Tibial nerve (tissue), 4 donors: ENCODE data around the gene KRTAP2-3. TPM values are rescaled to one million over a fixed set of nuclear protein-coding genes. Genes with fewer than 3 reads are reported as not detected.

Source experiments
- DNase-seq, 2 donors: peaks; one replicate each; pipeline ENCODE4 v3.0.0-alpha.2; 2019; ENCODE audit warnings: low spot score in 2 of 2
- H3K27ac ChIP-seq, 4 donors: fragments of 200-600 bp; sonication (generic) in 3 of 4; one replicate each; pipeline ENCODE4 v1.5.1; 2017 to 2019; ENCODE audit warnings: mild to moderate bottlenecking in 1 of 4
- H3K27me3 ChIP-seq, 2 donors: fragments of 200-600 bp; sonication (generic) in 1 of 2; one replicate each; pipeline versions ENCODE4 v1.5.1 to v1.6.0; 2017 to 2019
- H3K36me3 ChIP-seq, 3 donors: fragments of 200-600 bp; sonication (generic); one replicate each; pipeline ENCODE4 v1.5.1; 2018 to 2019
- H3K4me1 ChIP-seq, 4 donors: fragments of 200-600 bp; sonication (generic) in 3 of 4; one replicate each; pipeline ENCODE4 v1.5.1; 2017 to 2019
- H3K4me3 ChIP-seq, 4 donors: fragments of 200-600 bp; sonication (generic) in 3 of 4; one replicate each; pipeline ENCODE4 v1.5.1; 2017 to 2019; ENCODE audit warnings: mild to moderate bottlenecking in 1 of 4, moderate library complexity in 1 of 4
- H3K9me3 ChIP-seq, 4 donors: fragments of 200-600 bp; sonication (generic) in 3 of 4; one replicate each; pipeline ENCODE4 v1.5.1; 2017 to 2019
- EP300 ChIP-seq, 2 donors: sonication (generic); formaldehyde crosslinking; IDR thresholded peaks; one replicate each; pipeline ENCODE4 v1.6.1; 2017; ENCODE audit warnings: antibody characterized with exemption in 2 of 2, mild to moderate bottlenecking in 1 of 2
- POLR2A ChIP-seq, 2 donors: fragments of 450-650 bp; IDR thresholded peaks; one replicate each; pipeline ENCODE4 v1.6.1; 2017; ENCODE audit warnings: antibody characterized with exemption in 2 of 2, mild to moderate bottlenecking in 2 of 2, moderate library complexity in 2 of 2
- WGBS, 2 donors: methylation state at CpG; one replicate each; pipeline ENCODE4 v1.1.5; 2018; 5-methylcytosine and 5-hydroxymethylcytosine counted together
- total RNA-seq, 4 donors: library from RNA; depleted of rRNA; stranded (reverse); fragments of >200 nt; gene quantifications; one replicate each; pipeline ENCODE4 v1.1.0, GENCODE V29; 2016
- TF ChIP-seq, protein P1 (sequence below), 5 experiments: fragments of 200-600 bp in 3 of 5; fragments of 450-650 bp in 2 of 5; sonication (generic) in 3 of 5; IDR thresholded peaks; one replicate each; pipeline ENCODE4 v1.5.1; 2016 to 2019; ENCODE audit warnings: antibody characterized with exemption in 5 of 5, mild to moderate bottlenecking in 3 of 5, moderate library complexity in 2 of 5

Gene KRTAP2-3
- total RNA-seq, 4 donors from 2014 or later: not detected

DNA sequence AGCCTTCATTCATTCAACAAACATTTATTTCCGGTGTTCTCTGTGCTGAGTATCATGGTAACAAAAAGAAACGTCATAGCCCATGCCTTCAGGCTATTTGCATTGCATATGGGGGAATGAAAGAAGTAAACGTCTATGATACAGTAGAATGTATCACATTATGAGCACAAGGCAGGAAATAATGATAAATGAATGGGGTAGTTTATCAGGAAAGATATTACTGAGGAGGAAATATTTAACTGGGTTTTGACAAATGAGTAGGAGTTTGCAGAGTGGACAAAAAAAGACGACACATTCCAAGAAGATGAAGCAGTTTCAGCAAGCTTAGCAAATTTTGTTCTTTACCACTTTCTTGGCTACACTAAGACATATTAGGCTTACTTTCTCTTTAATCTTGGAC is 22.7 kb upstream of the KRTAP2-3 start:
- Histone ChIP-seq H3K9me3 (no peaks in the 10 kb centered on the region), H3K27me3 (no peaks in the 10 kb centered on the region), H3K4me3 (no peak overlapping the region), H3K36me3 (no peaks in the 10 kb centered on the region), H3K4me1 (no peaks in the 10 kb centered on the region), H3K27ac (no peak overlapping the region)
- WGBS, 2 donors: 47 to 52% methylated on average over 4 of the region's 4 CpGs
- TF ChIP-seq, protein P1, sequence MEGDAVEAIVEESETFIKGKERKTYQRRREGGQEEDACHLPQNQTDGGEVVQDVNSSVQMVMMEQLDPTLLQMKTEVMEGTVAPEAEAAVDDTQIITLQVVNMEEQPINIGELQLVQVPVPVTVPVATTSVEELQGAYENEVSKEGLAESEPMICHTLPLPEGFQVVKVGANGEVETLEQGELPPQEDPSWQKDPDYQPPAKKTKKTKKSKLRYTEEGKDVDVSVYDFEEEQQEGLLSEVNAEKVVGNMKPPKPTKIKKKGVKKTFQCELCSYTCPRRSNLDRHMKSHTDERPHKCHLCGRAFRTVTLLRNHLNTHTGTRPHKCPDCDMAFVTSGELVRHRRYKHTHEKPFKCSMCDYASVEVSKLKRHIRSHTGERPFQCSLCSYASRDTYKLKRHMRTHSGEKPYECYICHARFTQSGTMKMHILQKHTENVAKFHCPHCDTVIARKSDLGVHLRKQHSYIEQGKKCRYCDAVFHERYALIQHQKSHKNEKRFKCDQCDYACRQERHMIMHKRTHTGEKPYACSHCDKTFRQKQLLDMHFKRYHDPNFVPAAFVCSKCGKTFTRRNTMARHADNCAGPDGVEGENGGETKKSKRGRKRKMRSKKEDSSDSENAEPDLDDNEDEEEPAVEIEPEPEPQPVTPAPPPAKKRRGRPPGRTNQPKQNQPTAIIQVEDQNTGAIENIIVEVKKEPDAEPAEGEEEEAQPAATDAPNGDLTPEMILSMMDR (IDR thresholded peaks at IDR 0.05): no peak
- TF ChIP-seq POLR2A (IDR thresholded peaks at IDR 0.05): no peak
- TF ChIP-seq EP300 (IDR thresholded peaks at IDR 0.05): no peak
- DNase-seq: no peak

DNA sequence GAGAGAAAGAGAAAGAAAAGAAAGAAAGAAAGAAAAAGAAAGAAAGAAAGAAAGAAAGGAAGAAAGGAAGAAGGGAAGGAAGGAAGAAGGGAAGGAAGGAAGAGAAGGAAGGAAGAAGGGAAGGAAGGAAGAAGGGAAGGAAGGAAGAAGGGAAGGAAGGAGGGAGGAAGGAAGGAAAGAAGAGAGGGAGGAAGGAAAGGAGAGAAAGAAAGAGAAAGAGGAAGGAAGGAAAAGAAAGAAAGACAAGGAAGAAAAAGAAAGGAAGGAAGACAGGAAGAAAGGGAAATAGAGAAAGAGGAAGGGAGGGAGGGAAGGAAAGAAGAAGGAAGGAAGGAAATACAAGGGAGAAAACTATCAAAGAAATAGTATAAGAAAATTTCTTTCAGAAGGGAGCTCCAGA is 16.9 kb upstream of the KRTAP2-3 start:
- H3K27me3 ChIP-seq: no peaks in the 10 kb centered on the region
- H3K4me1 ChIP-seq: no peaks in the 10 kb centered on the region
- no peak overlapping the region for H3K4me3 ChIP-seq
- TF ChIP-seq, protein P1 (IDR thresholded peaks at IDR 0.05): no peak
- TF ChIP-seq POLR2A (IDR thresholded peaks at IDR 0.05) (no peak), EP300 (IDR thresholded peaks at IDR 0.05) (no peak)
- H3K36me3 ChIP-seq: no peaks in the 10 kb centered on the region
- no peak for DNase-seq
- no peak overlapping the region for H3K27ac ChIP-seq
- H3K9me3 ChIP-seq: no peaks in the 10 kb centered on the region

DNA sequence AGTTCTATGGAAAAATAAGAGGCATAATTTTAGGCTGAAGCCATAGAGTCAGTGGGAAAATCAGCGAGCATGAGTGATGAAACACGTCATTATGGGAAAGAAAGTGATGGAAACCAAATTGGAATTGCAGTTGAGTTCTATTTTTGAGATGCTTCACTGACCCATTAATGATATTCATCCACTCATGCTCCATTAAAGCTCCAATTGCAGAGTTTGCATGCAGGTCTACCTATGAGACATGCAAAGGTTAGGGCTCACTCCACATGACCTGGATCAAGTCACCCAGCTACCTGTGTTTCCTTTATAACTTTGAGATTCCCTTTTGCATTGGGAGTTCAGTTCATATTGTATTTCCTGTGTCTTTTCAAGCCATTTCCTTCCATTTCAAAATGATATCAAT is 13.8 kb upstream of the KRTAP2-3 start:
- Histone ChIP-seq H3K4me1 (no peaks in the 10 kb centered on the region), H3K4me3 (no peak overlapping the region), H3K27ac (no peak overlapping the region), H3K27me3 (no peaks in the 10 kb centered on the region), H3K9me3 (no peaks in the 10 kb centered on the region), H3K36me3 (no peaks in the 10 kb centered on the region)
- no peak for DNase-seq
- WGBS, 2 donors: 88 to 92% methylated on average over 2 of the region's 2 CpGs
- TF ChIP-seq, protein P1 (IDR thresholded peaks at IDR 0.05): no peak
- TF ChIP-seq EP300 (IDR thresholded peaks at IDR 0.05): no peak
- no peak for TF ChIP-seq POLR2A (IDR thresholded peaks at IDR 0.05)

DNA sequence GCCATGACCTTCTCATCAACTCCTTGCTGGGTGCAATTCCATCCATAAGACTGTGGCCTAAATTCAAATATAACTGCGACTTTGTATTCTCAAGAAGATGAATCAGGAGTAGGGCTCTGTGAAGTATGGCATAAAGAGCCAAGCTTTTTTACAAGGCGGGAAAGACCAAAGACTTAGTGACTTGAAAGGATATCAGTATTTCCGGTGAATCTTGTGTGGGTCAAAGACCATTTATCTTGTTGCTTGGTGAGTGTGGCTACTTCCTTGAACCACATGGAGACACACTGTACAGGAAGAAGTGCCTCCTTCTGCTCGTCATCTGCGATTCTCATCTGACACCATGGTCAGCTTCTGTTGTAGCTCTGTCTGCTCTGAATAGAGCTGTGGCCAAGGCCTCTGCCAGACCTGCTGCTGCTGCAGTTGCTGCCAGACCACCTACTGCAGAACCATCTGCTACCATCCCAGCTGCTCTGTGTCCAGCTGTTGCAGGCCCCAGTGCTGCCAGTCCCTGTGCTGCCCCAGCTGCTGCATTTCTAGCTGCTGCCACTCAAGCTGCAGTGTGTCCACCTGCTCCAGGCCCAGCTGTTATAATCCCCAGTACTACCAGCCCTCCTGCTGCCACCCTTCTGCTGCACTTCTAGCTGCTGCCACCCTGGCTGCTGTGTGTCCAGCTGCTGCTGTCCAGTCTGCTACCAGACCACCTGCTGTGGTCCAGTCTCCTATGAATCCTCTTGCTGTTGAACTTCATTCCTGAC is 11.9 kb upstream of the KRTAP2-3 start:
- DNase-seq: no peak
- no peaks in the 10 kb centered on the region for H3K9me3 ChIP-seq
- no peaks in the 10 kb centered on the region for H3K36me3 ChIP-seq
- TF ChIP-seq, protein P1 (IDR thresholded peaks at IDR 0.05): no peak
- TF ChIP-seq EP300 (IDR thresholded peaks at IDR 0.05): no peak
- no peak for TF ChIP-seq POLR2A (IDR thresholded peaks at IDR 0.05)
- no peaks in the 10 kb centered on the region for H3K4me1 ChIP-seq
- H3K27ac ChIP-seq: no peak overlapping the region
- no peaks in the 10 kb centered on the region for H3K27me3 ChIP-seq
- H3K4me3 ChIP-seq: no peak overlapping the region
- WGBS, 2 donors: 88 to 97% methylated on average over 5 of the region's 5 CpGs

DNA sequence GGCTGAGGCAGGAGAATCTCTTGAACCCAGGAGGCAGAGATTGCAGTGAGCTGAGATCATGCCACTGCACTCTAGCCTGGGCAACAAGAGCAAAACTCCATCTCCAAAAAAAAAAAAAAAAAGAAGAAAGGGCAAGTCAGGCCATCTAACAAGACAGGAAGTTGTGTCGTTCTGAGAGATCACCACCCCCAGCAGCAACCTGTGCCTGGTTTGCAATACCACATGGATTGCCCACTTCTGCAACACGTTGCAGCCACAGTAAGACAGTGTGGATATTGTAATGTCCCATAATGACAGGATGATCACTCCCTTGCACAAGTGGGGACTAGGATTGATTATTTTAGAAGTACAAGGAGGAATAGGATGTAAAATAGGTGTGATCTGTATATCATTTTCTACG is 9.1 kb upstream of the KRTAP2-3 start:
- H3K4me1 ChIP-seq: no peaks in the 10 kb centered on the region
- no peak for DNase-seq

More for the DNA sequence above, 9.1 kb upstream of the KRTAP2-3 start:
- Histone ChIP-seq H3K36me3 (no peaks in the 10 kb centered on the region), H3K4me3 (no peak overlapping the region), H3K27ac (no peak overlapping the region), H3K27me3 (no peaks in the 10 kb centered on the region), H3K9me3 (no peaks in the 10 kb centered on the region)
- 78 to 80% methylated on average over 3 of the region's 3 CpGs for WGBS, 2 donors
- TF ChIP-seq, protein P1 (IDR thresholded peaks at IDR 0.05): no peak
- TF ChIP-seq POLR2A (IDR thresholded peaks at IDR 0.05) (no peak), EP300 (IDR thresholded peaks at IDR 0.05) (no peak)
